Measurements from ENCODE around the gene DTNA.
A peak's percentile ranks its signal among the peaks of the same experiment; 100 is the strongest.
"Not testable (repeated sequence)": the region's sequence is repeated elsewhere in the genome, so short reads cannot be mapped to it uniquely, and the experiment has no call there.

Gene DTNA

DNA sequence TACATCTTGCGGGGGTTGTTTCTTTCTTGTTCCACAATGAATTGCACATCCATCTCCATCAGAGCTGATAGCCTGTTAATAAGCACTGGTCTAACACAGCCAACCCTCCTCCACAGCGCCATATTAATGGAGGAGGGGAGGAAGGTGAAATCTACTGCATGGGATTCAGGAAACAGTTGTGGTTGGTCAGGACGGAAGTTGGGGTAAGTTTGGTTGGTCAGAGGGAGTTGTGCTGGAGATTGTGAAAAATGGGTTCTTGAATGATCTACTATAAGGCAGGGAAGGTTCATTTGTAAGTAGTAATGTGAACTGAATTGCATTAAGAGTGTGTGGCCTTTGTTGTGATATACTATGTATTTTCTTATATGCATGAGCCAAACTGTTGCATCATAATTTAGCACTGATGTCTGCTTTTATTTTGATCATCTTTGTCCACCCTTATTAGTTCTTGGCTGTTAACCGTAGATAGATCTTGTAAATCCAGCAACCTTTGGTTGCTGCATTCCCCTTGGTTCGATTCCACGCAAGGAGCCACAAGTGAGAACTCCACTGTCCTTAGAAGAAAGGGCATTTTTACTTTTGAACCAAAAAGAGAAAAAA lies 180.5 kb downstream of the DTNA start:
- Histone ChIP-seq H3K4me3 (ENCODE audit: low read depth, low read length) (no peak overlapping the region), H3K36me3 (ENCODE audit: insufficient read depth, low read length) (peaks cover 19% of the 10 kb centered on the region), H3K4me1 (ENCODE audit: control insufficient read depth, insufficient read depth, low read length, unreplicated experiment) (no peaks in the 10 kb centered on the region), H3K27me3 (ENCODE audit: insufficient read depth, low read length) (no peaks in the 10 kb centered on the region), H2AFZ (ENCODE audit: low read length, unreplicated experiment) (no peak overlapping the region), H3K27ac (ENCODE audit: low read depth, low read length) (no peak overlapping the region), H3K79me2 (ENCODE audit: control insufficient read depth, insufficient read depth, low read length, unreplicated experiment) (no peaks in the 10 kb centered on the region)

DNA sequence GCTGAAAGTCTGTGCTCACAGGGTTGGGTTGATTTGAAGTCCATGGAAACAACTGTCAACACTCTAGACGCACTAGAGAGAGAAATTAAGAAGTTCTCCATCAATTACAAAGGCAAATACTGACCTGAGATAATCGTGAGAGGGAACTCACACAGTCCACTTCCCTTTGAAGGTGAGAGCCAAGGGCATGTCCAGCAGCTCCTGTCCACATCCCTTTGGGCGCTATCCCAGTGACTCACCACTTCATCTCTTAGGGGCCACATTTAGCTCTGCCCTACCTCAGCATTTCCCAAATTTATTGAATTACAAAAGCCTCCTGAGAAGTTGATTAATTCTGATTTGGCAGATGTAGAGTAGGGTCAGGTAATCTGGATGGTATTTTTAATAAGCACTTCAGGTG lies 182.3 kb downstream of the DTNA start:
- Histone ChIP-seq H3K27me3 (ENCODE audit: insufficient read depth, low read length) (no peaks in the 10 kb centered on the region), H3K27ac (ENCODE audit: low read depth, low read length) (no peak overlapping the region), H3K4me1 (ENCODE audit: control insufficient read depth, insufficient read depth, low read length, unreplicated experiment) (no peaks in the 10 kb centered on the region), H3K36me3 (ENCODE audit: insufficient read depth, low read length) (peaks cover 18% of the 10 kb centered on the region), H3K79me2 (ENCODE audit: control insufficient read depth, insufficient read depth, low read length, unreplicated experiment) (no peaks in the 10 kb centered on the region), H2AFZ (ENCODE audit: low read length, unreplicated experiment) (no peak overlapping the region), H3K4me3 (ENCODE audit: low read depth, low read length) (no peak overlapping the region)

DNA sequence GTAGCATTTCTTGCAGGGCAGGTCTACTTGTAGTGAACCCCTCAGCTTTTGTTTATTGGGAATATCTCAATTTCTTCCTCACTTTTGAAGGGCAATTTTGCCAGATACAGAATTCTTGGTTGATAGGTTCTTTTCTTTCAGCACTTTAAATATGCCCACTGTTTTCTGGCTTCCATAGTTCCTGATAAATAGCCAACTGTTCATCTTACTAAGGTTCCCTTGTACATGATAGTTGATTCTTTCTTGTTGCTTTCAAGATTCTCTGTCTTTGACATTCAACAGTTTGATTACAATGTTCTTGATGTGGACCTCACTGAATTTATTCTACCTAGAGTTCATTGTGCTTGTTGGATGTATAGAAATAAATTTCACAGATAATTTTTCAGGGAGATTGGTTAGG lies 183.1 kb downstream of the DTNA start:
- no peaks in the 10 kb centered on the region for H3K79me2 ChIP-seq (ENCODE audit: control insufficient read depth, insufficient read depth, low read length, unreplicated experiment)

DNA sequence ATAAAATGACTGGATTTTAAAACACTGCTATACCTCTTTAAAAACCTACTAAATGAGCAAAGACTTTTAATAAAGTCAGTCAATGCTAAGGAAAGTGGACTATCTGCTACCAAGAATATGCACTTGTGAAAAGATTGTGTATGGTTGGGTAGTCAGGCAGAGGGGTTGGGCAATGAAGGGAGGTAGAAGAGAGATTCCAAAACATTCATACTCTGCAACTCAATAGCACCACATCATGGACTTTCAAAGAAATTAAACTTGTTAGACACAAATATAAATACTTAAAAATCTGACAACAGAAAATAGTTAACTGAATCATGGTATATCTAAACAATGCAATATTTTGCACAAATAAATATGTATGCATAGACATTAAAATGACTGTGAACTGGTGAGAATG lies 191.2 kb downstream of the DTNA start:
- no peak overlapping the region for H3K4me3 ChIP-seq (ENCODE audit: low read depth, low read length)
- H2AFZ ChIP-seq (ENCODE audit: low read length, unreplicated experiment): no peak overlapping the region
- H3K79me2 ChIP-seq (ENCODE audit: control insufficient read depth, insufficient read depth, low read length, unreplicated experiment): no peaks in the 10 kb centered on the region
- H3K27me3 ChIP-seq (ENCODE audit: insufficient read depth, low read length): no peaks in the 10 kb centered on the region
- H3K4me1 ChIP-seq (ENCODE audit: control insufficient read depth, insufficient read depth, low read length, unreplicated experiment): no peaks in the 10 kb centered on the region
- no peak overlapping the region for H3K27ac ChIP-seq (ENCODE audit: low read depth, low read length)
- no peaks in the 10 kb centered on the region for H3K36me3 ChIP-seq (ENCODE audit: insufficient read depth, low read length)

More for the DNA sequence above, 183.1 kb downstream of the DTNA start:
- H3K4me3 ChIP-seq (ENCODE audit: low read depth, low read length): no peak overlapping the region
- no peaks in the 10 kb centered on the region for H3K4me1 ChIP-seq (ENCODE audit: control insufficient read depth, insufficient read depth, low read length, unreplicated experiment)
- H3K36me3 ChIP-seq (ENCODE audit: insufficient read depth, low read length): peaks cover 18% of the 10 kb centered on the region
- no peak overlapping the region for H3K27ac ChIP-seq (ENCODE audit: low read depth, low read length)
- no peaks in the 10 kb centered on the region for H3K27me3 ChIP-seq (ENCODE audit: insufficient read depth, low read length)
- no peak overlapping the region for H2AFZ ChIP-seq (ENCODE audit: low read length, unreplicated experiment)

DNA sequence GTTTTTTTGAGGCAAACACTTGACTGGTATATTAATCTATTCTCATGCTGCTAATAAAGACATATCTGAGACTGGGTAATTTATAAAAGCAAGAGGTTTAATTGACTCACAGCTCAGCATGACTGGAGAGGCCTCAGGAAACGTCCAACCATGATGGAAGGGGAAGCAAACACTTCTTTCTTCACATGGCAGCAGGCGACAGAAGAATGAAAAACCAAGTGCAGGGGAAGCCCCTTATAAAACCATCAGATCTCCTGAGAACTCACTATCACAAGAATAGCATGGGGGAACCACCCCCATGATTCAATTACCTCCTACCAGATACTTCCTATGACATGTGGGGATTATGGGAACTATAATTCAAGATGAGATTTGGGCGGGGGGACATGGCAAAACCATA lies 194.9 kb downstream of the DTNA start:
- Histone ChIP-seq H3K4me1 (ENCODE audit: control insufficient read depth, insufficient read depth, low read length, unreplicated experiment) (no peaks in the 10 kb centered on the region), H3K36me3 (ENCODE audit: insufficient read depth, low read length) (no peaks in the 10 kb centered on the region), H3K27me3 (ENCODE audit: insufficient read depth, low read length) (no peaks in the 10 kb centered on the region), H3K27ac (ENCODE audit: low read depth, low read length) (no peak overlapping the region), H2AFZ (ENCODE audit: low read length, unreplicated experiment) (no peak overlapping the region), H3K4me3 (ENCODE audit: low read depth, low read length) (no peak overlapping the region), H3K79me2 (ENCODE audit: control insufficient read depth, insufficient read depth, low read length, unreplicated experiment) (no peaks in the 10 kb centered on the region)

DNA sequence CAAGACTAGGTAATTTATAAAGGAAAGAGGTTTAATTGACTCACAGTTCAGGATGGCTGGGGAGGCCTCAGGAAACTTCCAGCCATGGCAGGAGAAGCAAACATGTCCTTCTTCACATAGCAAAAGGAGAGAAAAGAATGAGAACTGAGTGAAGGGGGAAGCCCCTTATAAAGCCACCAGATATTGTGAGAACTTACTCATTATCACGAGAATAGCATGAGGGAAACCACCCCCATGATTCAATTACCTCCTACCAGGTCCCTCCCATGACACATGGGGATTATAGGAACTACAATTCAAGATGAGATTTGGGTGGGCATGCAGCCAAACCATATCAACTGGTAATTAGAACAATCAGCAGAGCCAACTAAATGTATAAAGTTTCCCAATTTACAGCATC lies 196.9 kb downstream of the DTNA start:
- not testable (repeated sequence) for H3K27me3 ChIP-seq (ENCODE audit: insufficient read depth, low read length); H3K79me2 ChIP-seq (ENCODE audit: control insufficient read depth, insufficient read depth, low read length, unreplicated experiment); H3K36me3 ChIP-seq (ENCODE audit: insufficient read depth, low read length); H3K4me3 ChIP-seq (ENCODE audit: low read depth, low read length); H2AFZ ChIP-seq (ENCODE audit: low read length, unreplicated experiment); H3K27ac ChIP-seq (ENCODE audit: low read depth, low read length); H3K4me1 ChIP-seq (ENCODE audit: control insufficient read depth, insufficient read depth, low read length, unreplicated experiment)

DNA sequence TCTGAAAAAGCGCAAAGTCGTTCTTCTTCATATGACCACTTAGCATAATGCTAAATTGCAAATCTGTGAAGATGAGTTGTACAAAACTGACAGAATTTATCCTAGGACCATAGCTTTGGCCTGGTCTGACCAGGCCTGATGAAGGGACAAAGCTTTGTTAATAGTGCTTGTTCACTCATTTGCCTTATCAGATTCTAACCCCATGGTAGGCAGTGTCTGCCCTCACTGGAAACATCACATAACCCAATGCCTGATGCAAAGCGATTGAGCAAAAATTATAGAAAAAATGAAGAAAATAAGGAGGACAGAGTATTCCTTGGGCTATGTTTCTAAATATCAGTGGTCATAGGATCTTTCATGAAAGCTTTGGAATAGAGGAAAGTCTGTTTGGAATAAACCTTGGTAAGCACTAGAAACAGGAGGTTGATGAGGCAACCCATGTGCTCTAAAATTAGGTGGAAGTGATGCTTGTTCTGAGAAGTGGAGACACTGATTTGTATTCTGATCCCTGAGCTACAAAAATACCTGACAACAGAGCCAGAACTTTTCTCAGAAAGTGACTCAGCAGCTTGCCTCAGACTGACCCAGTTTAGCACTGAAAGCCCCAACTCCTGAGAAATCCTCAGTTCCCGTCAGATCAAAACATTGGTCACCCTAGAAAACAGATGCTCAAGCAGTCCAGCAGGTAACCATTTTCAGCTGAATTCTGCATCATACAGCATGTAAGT lies 199.7 kb downstream of the DTNA start:
- Histone ChIP-seq H3K36me3 (ENCODE audit: insufficient read depth, low read length) (no peaks in the 10 kb centered on the region), H3K4me3 (ENCODE audit: low read depth, low read length) (no peak overlapping the region), H3K79me2 (ENCODE audit: control insufficient read depth, insufficient read depth, low read length, unreplicated experiment) (no peaks in the 10 kb centered on the region), H2AFZ (ENCODE audit: low read length, unreplicated experiment) (no peak overlapping the region), H3K27me3 (ENCODE audit: insufficient read depth, low read length) (no peaks in the 10 kb centered on the region), H3K27ac (ENCODE audit: low read depth, low read length) (no peak overlapping the region), H3K4me1 (ENCODE audit: control insufficient read depth, insufficient read depth, low read length, unreplicated experiment) (peaks cover 14% of the 10 kb centered on the region)

DNA sequence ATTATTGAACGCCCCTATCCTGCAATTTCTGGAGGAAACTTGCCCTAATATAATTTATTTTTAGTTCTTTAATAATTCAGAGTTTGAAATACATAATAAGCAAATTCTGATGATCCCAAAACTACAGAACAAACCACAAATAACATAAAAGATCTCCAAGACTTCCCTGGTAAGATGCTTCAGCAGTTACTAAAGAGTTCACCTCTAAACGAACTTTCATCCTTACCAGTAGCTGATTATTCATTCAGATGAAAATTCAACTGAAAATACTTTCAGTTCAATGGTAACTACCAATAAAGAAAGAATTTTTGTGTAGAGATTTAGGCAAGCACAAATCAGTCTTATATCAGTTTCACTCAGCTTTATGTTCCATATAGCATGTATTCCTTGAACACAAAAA lies 201.0 kb downstream of the DTNA start:
- no peak overlapping the region for H3K4me3 ChIP-seq (ENCODE audit: low read depth, low read length)
- H3K27me3 ChIP-seq (ENCODE audit: insufficient read depth, low read length): no peaks in the 10 kb centered on the region
- H2AFZ ChIP-seq (ENCODE audit: low read length, unreplicated experiment): no peak overlapping the region
- no peaks in the 10 kb centered on the region for H3K79me2 ChIP-seq (ENCODE audit: control insufficient read depth, insufficient read depth, low read length, unreplicated experiment)
- no peak overlapping the region for H3K27ac ChIP-seq (ENCODE audit: low read depth, low read length)
- peaks cover 16% of the 10 kb centered on the region for H3K4me1 ChIP-seq (ENCODE audit: control insufficient read depth, insufficient read depth, low read length, unreplicated experiment)
- no peaks in the 10 kb centered on the region for H3K36me3 ChIP-seq (ENCODE audit: insufficient read depth, low read length)

DNA sequence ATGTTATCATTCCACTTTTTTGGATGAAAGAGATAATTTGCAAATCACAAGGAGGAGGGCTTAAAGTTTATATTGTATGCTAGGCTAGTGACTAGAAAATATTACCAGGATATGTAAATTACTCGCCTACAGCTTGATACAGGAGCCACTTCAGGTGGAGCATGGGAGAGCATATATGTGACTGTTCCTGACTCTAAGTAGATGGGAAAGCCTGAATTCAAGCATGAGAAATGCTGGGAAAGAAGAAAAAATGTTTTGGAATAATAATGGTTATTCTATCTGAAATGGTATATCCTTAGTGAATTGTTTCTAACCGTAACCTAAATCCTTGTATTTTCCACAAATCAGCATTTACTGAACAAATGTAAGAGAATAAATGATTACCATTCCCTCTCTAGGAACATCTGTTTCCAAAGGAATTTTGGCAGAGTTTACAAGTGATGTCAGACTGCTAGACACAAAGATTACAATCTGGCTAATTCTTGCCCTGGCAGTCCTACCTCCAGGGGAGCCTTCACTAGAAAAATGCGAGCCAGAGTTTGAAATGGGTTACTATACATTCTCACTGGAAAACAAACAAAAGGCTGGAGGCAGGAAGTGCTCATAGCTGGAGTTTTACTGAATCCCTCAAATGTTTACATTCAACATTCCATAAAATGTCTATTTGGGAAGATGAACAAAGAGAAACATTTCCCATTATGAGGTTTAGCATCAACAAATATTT lies 201.7 kb downstream of the DTNA start:
- no peak overlapping the region for H3K27ac ChIP-seq (ENCODE audit: low read depth, low read length)
- no peak overlapping the region for H2AFZ ChIP-seq (ENCODE audit: low read length, unreplicated experiment)
- H3K36me3 ChIP-seq (ENCODE audit: insufficient read depth, low read length): no peaks in the 10 kb centered on the region
- no peaks in the 10 kb centered on the region for H3K79me2 ChIP-seq (ENCODE audit: control insufficient read depth, insufficient read depth, low read length, unreplicated experiment)
- H3K4me3 ChIP-seq (ENCODE audit: low read depth, low read length): no peak overlapping the region
- H3K4me1 ChIP-seq (ENCODE audit: control insufficient read depth, insufficient read depth, low read length, unreplicated experiment): peaks cover 16% of the 10 kb centered on the region
- H3K27me3 ChIP-seq (ENCODE audit: insufficient read depth, low read length): no peaks in the 10 kb centered on the region

DNA sequence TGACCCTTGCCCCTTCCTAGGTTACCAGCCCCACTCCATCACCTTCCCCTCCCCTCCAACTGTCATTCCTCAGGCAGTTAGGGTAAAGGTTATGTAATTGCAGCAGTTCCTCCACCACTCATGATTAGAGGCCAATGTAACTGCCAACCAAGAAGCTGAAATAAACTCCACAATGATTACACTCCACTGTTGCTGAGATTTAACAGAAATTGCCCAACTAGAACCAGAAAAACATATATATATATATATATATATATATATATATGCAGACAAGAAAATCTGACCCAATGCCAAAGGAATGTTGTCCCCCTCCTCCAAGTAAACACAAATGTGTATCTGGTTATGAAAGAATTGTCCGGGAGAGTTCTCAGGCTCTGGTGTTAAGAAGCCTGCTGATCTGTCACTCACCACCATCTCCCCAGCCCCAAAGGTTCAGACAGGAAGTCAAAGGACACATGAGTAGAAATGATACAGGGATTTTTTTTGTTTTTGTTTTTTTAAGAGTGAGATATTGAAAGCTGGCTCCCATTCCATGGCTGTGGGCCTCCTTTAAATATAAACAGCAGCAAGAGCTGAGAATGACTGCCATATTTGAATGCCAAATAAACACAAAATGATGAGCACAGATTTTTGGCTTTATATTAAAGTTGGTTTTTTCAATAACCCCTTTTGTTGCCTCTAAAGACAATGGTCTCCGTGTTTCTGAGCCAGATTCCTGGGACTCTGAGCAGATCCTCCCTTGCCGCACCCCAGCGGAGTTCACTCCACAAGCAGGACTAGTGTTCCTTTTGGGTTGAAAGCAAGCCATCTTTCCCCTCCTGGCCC lies 204.0 kb downstream of the DTNA start:
- peak overlapping the region; percentile 55 for H3K27ac ChIP-seq (ENCODE audit: low read depth, low read length)
- H3K79me2 ChIP-seq (ENCODE audit: control insufficient read depth, insufficient read depth, low read length, unreplicated experiment): no peaks in the 10 kb centered on the region
- H3K36me3 ChIP-seq (ENCODE audit: insufficient read depth, low read length): no peaks in the 10 kb centered on the region
- H2AFZ ChIP-seq (ENCODE audit: low read length, unreplicated experiment): peak overlapping the region; percentile 53
- peaks cover 16% of the 10 kb centered on the region for H3K4me1 ChIP-seq (ENCODE audit: control insufficient read depth, insufficient read depth, low read length, unreplicated experiment)
- H3K27me3 ChIP-seq (ENCODE audit: insufficient read depth, low read length): no peaks in the 10 kb centered on the region
- 0 out of 2 replicates have a peak overlapping the region, but pooled peaks have one; percentile 19 for H3K4me3 ChIP-seq (ENCODE audit: low read depth, low read length)
